Neuronal stem cell (in vitro differentiated cells): ENCODE measurements around the gene TM9SF4.

Experiments
- DNase-seq: peaks from one replicate; pipeline ENCODE4 v3.0.0-alpha.2; 2013; ENCODE audit warnings: low spot score
- H2AFZ ChIP-seq: one replicate; pipeline ENCODE4 v1.6.1; 2013; ENCODE audit warnings: mild to moderate bottlenecking, low read length, inconsistent platforms
- H2AK5ac ChIP-seq: 2 replicates; pipeline ENCODE4 v1.6.1; 2013; ENCODE audit warnings: low read depth, mild to moderate bottlenecking, inconsistent platforms, low read length, moderate library complexity, mixed read lengths
- H2BK120ac ChIP-seq: 2 replicates; pipeline ENCODE4 v1.6.1; 2013; ENCODE audit warnings: low read depth, mild to moderate bottlenecking, inconsistent platforms, low read length, moderate library complexity, mixed read lengths
- H2BK12ac ChIP-seq: one replicate; pipeline ENCODE4 v1.6.1; 2013; ENCODE audit warnings: low read length, inconsistent platforms
- H2BK15ac ChIP-seq: 2 replicates; pipeline ENCODE4 v1.6.1; 2013; ENCODE audit warnings: mild to moderate bottlenecking, low read length, inconsistent platforms, mixed read lengths
- H2BK5ac ChIP-seq: one replicate; pipeline ENCODE4 v1.6.1; 2013; ENCODE audit warnings: inconsistent platforms, mild to moderate bottlenecking, low read length, moderate library complexity
- H3K14ac ChIP-seq: one replicate; pipeline ENCODE4 v1.6.1; 2013; ENCODE audit warnings: low read length, inconsistent platforms
- H3K18ac ChIP-seq: 2 replicates; pipeline ENCODE4 v1.6.1; 2013; ENCODE audit warnings: low read length, inconsistent platforms
- H3K23ac ChIP-seq: 2 replicates; pipeline ENCODE4 v1.6.1; 2013; ENCODE audit warnings: low read depth, mild to moderate bottlenecking, mixed read lengths, low read length, inconsistent platforms; ENCODE audit not compliant: poor library complexity
- H3K27ac ChIP-seq: replicated peaks from 3 replicates; pipeline ENCODE4 v1.5.1; 2013; ENCODE audit warnings: low read length, inconsistent platforms
- H3K27me3 ChIP-seq, 3 experiments: 2 replicates each; pipeline ENCODE4 v1.6.1; 2013; ENCODE audit warnings: low read length in 3 of 3, mild to moderate bottlenecking in 2 of 3, inconsistent platforms in 1 of 3, low read depth in 1 of 3, mixed read lengths in 1 of 3, moderate library complexity in 1 of 3; ENCODE audit not compliant: control insufficient read depth in 3 of 3, insufficient read depth in 3 of 3
- H3K36me3 ChIP-seq, 2 donors: replicated peaks in 1 of 2; 2 replicates each; pipeline ENCODE4 v1.6.1; 2013; ENCODE audit warnings: low read length in 2 of 2; ENCODE audit not compliant: control insufficient read depth in 2 of 2, insufficient read depth in 2 of 2
- H3K4ac ChIP-seq: 2 replicates; pipeline ENCODE4 v1.6.1; 2013; ENCODE audit warnings: inconsistent platforms, mild to moderate bottlenecking, low read length, moderate library complexity
- H3K4me1 ChIP-seq, 2 donors: 1 replicate in 1 of 2; 2 replicates in 1 of 2; pipeline ENCODE4 v1.6.1; 2013; ENCODE audit warnings: low read length in 2 of 2, low read depth in 1 of 2; ENCODE audit not compliant: control insufficient read depth in 2 of 2, insufficient read depth in 1 of 2
- H3K4me2 ChIP-seq: one replicate; pipeline ENCODE4 v1.6.1; 2013; ENCODE audit warnings: mild to moderate bottlenecking, low read length, inconsistent platforms; ENCODE audit not compliant: insufficient read depth, poor library complexity, severe bottlenecking
- H3K4me3 ChIP-seq, 2 donors: 2 replicates each; pipeline ENCODE4 v1.5.1; 2013; ENCODE audit warnings: low read length in 2 of 2, mild to moderate bottlenecking in 2 of 2, inconsistent platforms in 1 of 2, moderate library complexity in 1 of 2
- H3K79me1 ChIP-seq: one replicate; pipeline ENCODE4 v1.6.1; 2013; ENCODE audit warnings: low read depth, mild to moderate bottlenecking, inconsistent platforms, low read length, moderate library complexity
- H3K9ac ChIP-seq: one replicate; pipeline ENCODE4 v1.6.1; 2013; ENCODE audit warnings: mild to moderate bottlenecking, low read depth, low read length, inconsistent platforms; ENCODE audit not compliant: poor library complexity
- H3K9me3 ChIP-seq, 2 donors: replicated peaks in 1 of 2; 2 replicates each; pipeline versions ENCODE3 to v1.6.1; 2013; ENCODE audit warnings: low read length in 2 of 2, mild to moderate bottlenecking in 2 of 2, inconsistent platforms in 1 of 2, low read depth in 1 of 2, mixed read lengths in 1 of 2, moderate library complexity in 1 of 2; ENCODE audit not compliant: control insufficient read depth in 2 of 2, insufficient read depth in 1 of 2
- H4K8ac ChIP-seq: one replicate; pipeline ENCODE4 v1.6.1; 2013; ENCODE audit warnings: low read depth, mild to moderate bottlenecking, inconsistent platforms, low read length, moderate library complexity
- H4K91ac ChIP-seq: one replicate; pipeline ENCODE4 v1.6.1; 2013; ENCODE audit warnings: low read length, low read depth, mild to moderate bottlenecking, inconsistent platforms; ENCODE audit not compliant: poor library complexity
- WGBS, 2 donors: extraction: QIAGEN DNeasy Blood & Tissue Kit; methylation state at CpG; one replicate each; pipeline ENCODE4 v1.1.7; 2013; ENCODE audit warnings: missing lambda C conversion rate in 2 of 2, mixed read lengths in 1 of 2; ENCODE audit not compliant: insufficient read length in 2 of 2, insufficient replicate concordance in 1 of 2; ENCODE audit errors: extremely low coverage in 2 of 2; 5-methylcytosine and 5-hydroxymethylcytosine counted together

Gene TM9SF4

DNA sequence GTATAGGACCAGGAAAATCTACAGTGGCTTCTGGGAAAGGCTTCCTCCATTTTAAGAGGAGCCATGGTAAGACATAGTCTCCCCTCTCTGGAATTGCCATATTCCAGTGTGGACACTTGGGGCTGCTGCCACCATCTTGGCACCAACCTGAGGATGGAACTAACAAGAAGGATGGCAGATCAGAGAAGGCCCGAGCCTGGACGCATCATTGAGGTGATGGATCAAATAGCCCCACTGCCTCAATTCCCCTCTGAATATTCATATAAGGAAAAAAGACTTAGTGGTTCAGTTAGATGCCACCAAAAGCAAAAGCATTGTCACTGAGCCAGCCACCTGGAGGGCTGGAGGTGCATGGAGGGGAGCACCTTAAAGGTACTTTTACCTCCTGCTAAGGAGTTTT lies 72.1 kb downstream of the TM9SF4 start:
- Histone ChIP-seq H4K91ac (no peak overlapping the region), H3K4me3 (no peak overlapping the region), H3K23ac (no peak overlapping the region), H2AFZ (no peak overlapping the region), H2BK12ac (no peak overlapping the region), H3K79me1 (no peaks in the 10 kb centered on the region), H2BK5ac (no peak overlapping the region), H4K8ac (no peak overlapping the region), H3K27ac (no peak overlapping the region), H3K4me2 (no peak overlapping the region), H2AK5ac (no peak overlapping the region), H3K18ac (no peak overlapping the region), H3K9ac (no peak overlapping the region), H3K36me3 (peaks cover 0 to 2% of the 10 kb centered on the region in 2 donors), H3K14ac (no peak overlapping the region), H3K27me3 (no peaks in the 10 kb centered on the region), H3K4me1 (peaks cover 0 to 3% of the 10 kb centered on the region in 2 donors), H2BK120ac (no peak overlapping the region), H3K4ac (no peak overlapping the region), H3K9me3 (peaks cover 0 to 2% of the 10 kb centered on the region in 2 donors), H2BK15ac (no peak overlapping the region)
- DNase-seq: no peak
- WGBS, 2 donors: no CpG with 5 or more reads among the region's 2 CpGs

DNA sequence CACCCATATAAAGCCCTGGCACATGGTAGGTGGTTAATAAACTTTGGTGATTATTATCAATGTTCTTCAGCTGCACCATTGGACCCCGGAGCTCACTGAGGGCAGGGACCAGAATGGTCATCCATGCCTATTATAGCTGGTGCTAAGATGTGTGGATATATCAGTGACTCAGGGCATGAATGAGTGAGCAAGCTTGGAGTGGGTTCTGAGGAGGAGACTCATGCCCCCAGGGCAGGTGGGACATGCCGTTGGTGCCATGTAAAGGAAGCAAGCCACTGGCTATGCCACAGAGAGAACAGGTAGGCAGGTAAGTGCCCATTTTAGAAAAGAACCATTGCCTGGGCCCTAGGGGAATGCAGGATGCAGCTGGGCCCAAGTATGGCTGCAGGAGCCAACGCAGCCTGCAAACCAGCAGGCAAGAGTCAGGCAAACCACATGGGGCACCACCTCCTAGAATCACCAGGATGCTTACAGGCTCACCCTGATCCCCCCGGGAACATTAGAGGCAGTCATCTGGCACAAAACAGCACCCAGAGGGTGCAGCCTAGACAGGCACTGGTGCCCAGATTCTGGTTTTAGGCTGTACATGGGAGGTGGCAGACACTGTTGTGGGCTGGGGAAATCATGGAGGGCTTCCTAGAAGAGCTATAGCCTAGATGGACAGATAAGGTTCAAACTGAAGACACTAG lies 74.6 kb downstream of the TM9SF4 start:
- Histone ChIP-seq H2BK15ac (no peak overlapping the region), H3K4me3 (no peak overlapping the region), H4K91ac (no peak overlapping the region), H3K23ac (peak overlapping the region; percentile 11), H3K9ac (no peak overlapping the region), H2BK120ac (no peak overlapping the region), H3K27ac (no peak overlapping the region), H2BK5ac (no peak overlapping the region), H2AFZ (no peak overlapping the region), H3K4me1 (peaks cover 0 to 9% of the 10 kb centered on the region in 2 donors), H2AK5ac (peak overlapping the region; percentile 44), H2BK12ac (no peak overlapping the region), H4K8ac (no peak overlapping the region), H3K14ac (no peak overlapping the region), H3K79me1 (peaks cover 11% of the 10 kb centered on the region), H3K36me3 (peaks cover 0 to 7% of the 10 kb centered on the region in 2 donors), H3K27me3 (no peaks in the 10 kb centered on the region), H3K18ac (no peak overlapping the region), H3K4me2 (no peak overlapping the region), H3K4ac (no peak overlapping the region), H3K9me3 (peaks cover 2 to 4% of the 10 kb centered on the region in 2 donors)
- no peak for DNase-seq
- WGBS, 2 donors: no CpG with 5 or more reads among the region's 4 CpGs

DNA sequence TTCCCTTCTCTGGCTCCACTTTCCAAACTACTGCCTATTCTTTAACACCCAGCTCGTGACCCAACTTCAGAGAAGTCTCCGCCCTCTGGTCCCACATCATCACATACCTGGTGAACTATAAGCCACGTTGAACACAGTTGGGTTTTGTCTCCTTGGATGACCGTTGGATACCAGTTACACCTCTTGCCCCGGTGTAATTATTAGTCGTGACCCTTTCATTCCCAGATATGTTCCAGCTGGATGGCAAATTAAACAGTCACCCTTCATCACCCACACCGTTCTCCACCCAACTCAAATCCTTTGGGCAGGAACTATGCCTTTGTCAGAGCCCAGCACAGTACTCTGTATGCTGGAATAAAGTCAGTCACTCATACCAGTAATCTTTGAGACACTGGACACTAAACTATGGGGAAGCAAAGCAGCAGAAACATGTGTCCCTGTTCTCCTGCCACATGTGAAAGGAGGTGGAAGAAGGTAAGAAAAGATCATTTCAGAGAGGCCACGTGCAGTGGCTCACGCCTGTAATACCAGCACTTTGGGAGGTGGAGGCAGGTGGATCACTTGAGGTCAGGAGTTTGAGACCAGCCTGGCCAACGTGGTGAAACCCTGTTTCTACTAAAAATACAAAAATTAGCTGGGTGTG lies 75.6 kb downstream of the TM9SF4 start:
- Histone ChIP-seq H2AFZ (no peak overlapping the region), H4K91ac (no peak overlapping the region), H2BK12ac (no peak overlapping the region), H3K14ac (no peak overlapping the region), H3K27ac (no peak overlapping the region), H2BK5ac (no peak overlapping the region), H3K27me3 (no peaks in the 10 kb centered on the region), H3K9me3 (peaks cover 2 to 9% of the 10 kb centered on the region in 2 donors), H2AK5ac (no peak overlapping the region), H3K79me1 (peaks cover 16% of the 10 kb centered on the region), H4K8ac (no peak overlapping the region), H3K4me1 (peaks cover 0 to 11% of the 10 kb centered on the region in 2 donors), H3K9ac (no peak overlapping the region), H3K4me3 (no peak overlapping the region), H2BK120ac (no peak overlapping the region), H2BK15ac (no peak overlapping the region), H3K36me3 (peaks cover 4 to 9% of the 10 kb centered on the region in 2 donors), H3K4ac (no peak overlapping the region), H3K23ac (no peak overlapping the region), H3K4me2 (no peak overlapping the region), H3K18ac (no peak overlapping the region)
- no CpG with 5 or more reads among the region's 10 CpGs for WGBS, 2 donors
- no peak for DNase-seq

DNA sequence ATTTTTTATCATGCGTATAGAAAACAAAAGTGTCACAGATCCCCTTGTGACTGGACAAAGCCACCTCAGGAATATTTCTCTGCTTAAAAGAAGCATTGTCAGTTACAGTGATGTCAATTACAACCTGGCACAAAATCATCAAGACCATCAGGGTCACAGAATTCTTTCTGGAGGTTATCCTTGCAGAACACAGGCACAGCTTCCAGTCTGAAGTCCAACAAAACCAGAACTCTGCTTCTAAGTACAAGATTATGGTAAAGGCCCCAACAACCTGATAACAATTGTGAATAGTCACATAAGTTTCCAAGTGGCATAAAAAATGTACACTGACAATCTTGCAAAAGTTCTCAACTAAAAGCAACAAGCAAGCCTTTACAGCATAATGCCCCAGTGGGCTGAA lies 77.0 kb downstream of the TM9SF4 start:
- Histone ChIP-seq H3K4me2 (no peak overlapping the region), H3K14ac (no peak overlapping the region), H3K4me1 (peaks cover 0 to 23% of the 10 kb centered on the region in 2 donors), H3K27ac (no peak overlapping the region), H4K91ac (no peak overlapping the region), H2BK5ac (no peak overlapping the region), H3K27me3 (no peaks in the 10 kb centered on the region), H2AK5ac (no peak overlapping the region), H3K4me3 (no peak overlapping the region), H3K36me3 (peaks cover 10 to 13% of the 10 kb centered on the region in 2 donors), H3K9me3 (peaks cover 2 to 9% of the 10 kb centered on the region in 2 donors), H3K18ac (no peak overlapping the region), H3K23ac (no peak overlapping the region), H4K8ac (no peak overlapping the region), H2BK12ac (no peak overlapping the region), H2AFZ (no peak overlapping the region), H3K79me1 (peaks cover 16% of the 10 kb centered on the region), H2BK15ac (no peak overlapping the region), H3K9ac (no peak overlapping the region), H3K4ac (no peak overlapping the region), H2BK120ac (no peak overlapping the region)
- no peak for DNase-seq
- no CpG with 5 or more reads among the region's 1 CpG for WGBS, 2 donors
